Activated T-helper 1 cell treated with Interleukin-2 at 50 U/mL for 16 hours (primary cell): ENCODE results near the gene LRRC3.
"Not testable (repeated sequence)": the region's sequence is repeated elsewhere in the genome, so short reads cannot be mapped to it uniquely, and the experiment has no call there.

Source experiments
- DNase-seq: peaks from one replicate; pipeline ENCODE4 v3.0.0-alpha.2; 2020; ENCODE audit warnings: low read depth

The LRRC3 gene

GRCh38 chr21:44479556-44480199 lies 24.4 kb downstream of the LRRC3 start:
- not testable (repeated sequence) for DNase-seq

GRCh38 chr21:44480200-44481053 lies 25.1 kb downstream of the LRRC3 start:
- no peak for DNase-seq

- no peak for DNase-seq
Measured at GRCh38 chr21:44482581-44483287, 27.4 kb downstream of the LRRC3 start.

- no peak for DNase-seq
Measured at GRCh38 chr21:44483288-44484237, 28.3 kb downstream of the LRRC3 start.

GRCh38 chr21:44484498-44485253 lies 29.4 kb downstream of the LRRC3 start:
- no peak for DNase-seq

- peak; percentile 20 for DNase-seq
Measured at GRCh38 chr21:44485254-44485793, 30.0 kb downstream of the LRRC3 start.

- no peak for DNase-seq
Measured at GRCh38 chr21:44485796-44486195, 30.5 kb downstream of the LRRC3 start.

GRCh38 chr21:44486302-44486701 lies 31.0 kb downstream of the LRRC3 start:
- DNase-seq: no peak

GRCh38 chr21:44487831-44488230 lies 32.5 kb downstream of the LRRC3 start:
- DNase-seq: no peak

- DNase-seq: no peak
Measured at GRCh38 chr21:44489962-44490361, 34.7 kb downstream of the LRRC3 start.

- DNase-seq: no peak
Measured at GRCh38 chr21:44490405-44490804, 35.1 kb downstream of the LRRC3 start.

GRCh38 chr21:44490816-44491215 lies 35.5 kb downstream of the LRRC3 start:
- DNase-seq: no peak

GRCh38 chr21:44492567-44493385 lies 37.5 kb downstream of the LRRC3 start:
- DNase-seq: no peak

GRCh38 chr21:44494418-44494817 lies 39.1 kb downstream of the LRRC3 start:
- DNase-seq: no peak

GRCh38 chr21:44494956-44495355 lies 39.6 kb downstream of the LRRC3 start:
- DNase-seq: no peak

GRCh38 chr21:44495611-44496563 lies 40.6 kb downstream of the LRRC3 start:
- no peak for DNase-seq

GRCh38 chr21:44496564-44497550 lies 41.5 kb downstream of the LRRC3 start:
- DNase-seq: no peak
